ENCODE results near the gene PALLD. TPM values are rescaled to one million over a fixed set of nuclear protein-coding genes. Genes with fewer than 3 reads are reported as not detected.

PALLD gene
- total RNA-seq, 1 experiment from 2014 or later, result 166 TPM

- Histone ChIP-seq H3K9ac (ENCODE audit: low read length) (no peak overlapping the region), H3K4me2 (ENCODE audit: low read length) (no peak overlapping the region), H4K20me1 (ENCODE audit: insufficient read depth) (no peaks in the 10 kb centered on the region), H3K4me3 (replicated peaks in 1 of 2; ENCODE audit: low read depth in 1 of 2, low read length in 2 of 2) (no peak overlapping the region), H3K9me2 (ENCODE audit: insufficient read depth) (no peaks in the 10 kb centered on the region), H3K27me3 (ENCODE audit: insufficient read depth, low read length) (no peaks in the 10 kb centered on the region), H3K36me3 (ENCODE audit: control insufficient read depth in 1 of 2, insufficient read depth in 2 of 2, low read length in 2 of 2) (no peaks in the 10 kb centered on the region), H3K4me1 (ENCODE audit: control insufficient read depth in 1 of 2, insufficient read depth in 2 of 2, low read length in 2 of 2) (no peaks in the 10 kb centered on the region; a peak in 1 of 4 replicates), H3K27ac (ENCODE audit: low read depth, low read length) (no peak overlapping the region), H3K9me3 (ENCODE audit: control insufficient read depth in 1 of 2, insufficient read depth in 1 of 2, low read depth in 1 of 2, low read length in 2 of 2) (no peaks in the 10 kb centered on the region), H3K79me2 (ENCODE audit: insufficient read depth, low read length) (no peaks in the 10 kb centered on the region), H2AFZ (ENCODE audit: low read depth, low read length, poor library complexity, severe bottlenecking) (no peak overlapping the region)
- no peak for DNase-seq (ENCODE audit: low read depth, low spot score)
- TF ChIP-seq CBX3 (IDR thresholded peaks at IDR 0.05; ENCODE audit: low read depth) (no peak), TCF7L2 (IDR thresholded peaks at IDR 0.05; ENCODE audit: borderline replicate concordance, extremely low read depth, insufficient read depth, insufficient read length) (no peak), SP1 (IDR thresholded peaks at IDR 0.05; ENCODE audit: low read depth) (no peak), ZBTB33 (IDR thresholded peaks at IDR 0.05; ENCODE audit: extremely low read depth, insufficient replicate concordance, low read length) (no peak), ZFX (IDR thresholded peaks at IDR 0.05) (no peak), EZH2phosphoT487 (IDR thresholded peaks at IDR 0.05; ENCODE audit: borderline replicate concordance) (no peak), JUND (IDR thresholded peaks at IDR 0.05) (no peak), ZNF274 (IDR thresholded peaks at IDR 0.05; ENCODE audit: low read depth, low read length) (no peak), YY1 (IDR thresholded peaks at IDR 0.05; ENCODE audit: extremely low read depth, insufficient replicate concordance, low read depth, low read length) (no peak), CEBPB (IDR thresholded peaks at IDR 0.05; ENCODE audit: low read depth) (no peak), MAX (IDR thresholded peaks at IDR 0.05) (no peak), EZH2 (IDR thresholded peaks at IDR 0.05) (no peak), POLR2A (IDR thresholded peaks at IDR 0.05; ENCODE audit: borderline replicate concordance, extremely low read depth, insufficient read depth, insufficient read length) (no peak), RAD21 (IDR thresholded peaks at IDR 0.05; ENCODE audit: low read depth) (no peak)
- intact Hi-C loops (cut with micrococcal nuclease), result no loop called here
- no peak for ATAC-seq
- RAD21 ChIA-PET (ENCODE audit: low non-redundant PET in 1 of 2, low total read pairs in 2 of 2, uncharacterized antibody in 2 of 2, unreplicated experiment in 2 of 2), result no interaction called here
- POLR2A ChIA-PET, result no interaction called here
- no TSS peak for BruUV-seq (replicated peaks)
- CTCF ChIA-PET, result no interaction called here
These were observed 234.3 kb downstream of the PALLD start for GRCh38 chr4:168731006-168731636.
